Activated CD8-positive, alpha-beta T cell treated with anti-CD3 and anti-CD28 coated beads for 36 hours (primary cell): Measurements from ENCODE around the gene TMOD1. TPM values are rescaled to one million over a fixed set of nuclear protein-coding genes. Genes with fewer than 3 reads are reported as not detected.
A peak's percentile ranks its signal among the peaks of the same experiment; 100 is the strongest.
"Not testable (repeated sequence)": the region's sequence is repeated elsewhere in the genome, so short reads cannot be mapped to it uniquely, and the experiment has no call there.

ENCODE experiments used
- ATAC-seq: fragments of 200-7000 bp; cut with Tn5 transposase; one replicate; pipeline ENCODE4 v1.10.0; 2021; ENCODE audit warnings: mild to moderate bottlenecking, moderate library complexity
- CTCF ChIA-PET: fragments of 350-600 bp; sonication (Branson Sonifier 250); formaldehyde crosslinking; loops from one replicate; lab custom pipeline; 2021; ENCODE audit warnings: antibody characterized with exemption; lab: Charles Lee
- POLR2A ChIA-PET: fragments of 350-600 bp; sonication (Branson Sonifier 250); formaldehyde crosslinking; loops from one replicate; lab custom pipeline; 2021; ENCODE audit warnings: antibody characterized with exemption; lab: Charles Lee
- DNase-seq: peaks from one replicate; pipeline ENCODE4 v3.0.0-alpha.2; 2020
- H3K27ac Mint-ChIP-seq: one replicate; pipeline ENCODE4 v1.8.0; 2021; ENCODE audit warnings: mild to moderate bottlenecking, mixed read lengths
- H3K27me3 Mint-ChIP-seq: one replicate; pipeline ENCODE4 v1.8.0; 2021; ENCODE audit warnings: mixed read lengths
- H3K36me3 Mint-ChIP-seq: one replicate; pipeline ENCODE4 v1.8.0; 2021; ENCODE audit warnings: low read depth, mixed read lengths
- H3K4me1 Mint-ChIP-seq: one replicate; pipeline ENCODE4 v1.8.0; 2021; ENCODE audit warnings: low read depth, mixed read lengths
- H3K4me3 Mint-ChIP-seq: one replicate; pipeline ENCODE4 v1.8.0; 2021; ENCODE audit warnings: mild to moderate bottlenecking, moderate library complexity, mixed read lengths
- H3K9me3 Mint-ChIP-seq: one replicate; pipeline ENCODE4 v1.8.0; 2021; ENCODE audit warnings: mixed read lengths
- intact Hi-C: fragments of 100-400 bp; cut with micrococcal nuclease; formaldehyde crosslinking; loops from one replicate; pipeline ENCODE4 v1.10.0; 2022
- total RNA-seq, 2 experiments: library from RNA; stranded (reverse); gene quantifications; one replicate each; pipeline ENCODE4 v1.2.3, GENCODE V29; 2021
- TF ChIP-seq, protein P1 (sequence below): fragments of 200-600 bp; IDR thresholded peaks from one replicate; pipeline ENCODE4 v1.8.0; 2022; ENCODE audit warnings: antibody characterized with exemption, mild to moderate bottlenecking

TMOD1 gene
- total RNA-seq, 2 experiments from 2014 or later, result 0.47 to 0.60 TPM

- Mint-ChIP-seq H3K27me3 (peaks cover 2% of the 10 kb centered on the region), H3K4me3 (peak overlapping the region; percentile 82), H3K9me3 (no peaks in the 10 kb centered on the region), H3K4me1 (peaks cover 11% of the 10 kb centered on the region), H3K27ac (no peak overlapping the region), H3K36me3 (no peaks in the 10 kb centered on the region)
- POLR2A ChIA-PET, result interaction anchor here (0.6 kb wide), 1 partner anchor 332 kb away, joined by 4 read pairs; no protein-coding TSS in a partner anchor
- intact Hi-C loops, result no loop called here
- peak; percentile 30 for ATAC-seq
- CTCF ChIA-PET, result interaction anchor here (1.0 to 2.8 kb wide), 3 partner anchors 9 to 40 kb away, joined by 3 to 15 read pairs (median 9); no protein-coding TSS in a partner anchor
- DNase-seq, result no peak
- TF ChIP-seq, protein P1, sequence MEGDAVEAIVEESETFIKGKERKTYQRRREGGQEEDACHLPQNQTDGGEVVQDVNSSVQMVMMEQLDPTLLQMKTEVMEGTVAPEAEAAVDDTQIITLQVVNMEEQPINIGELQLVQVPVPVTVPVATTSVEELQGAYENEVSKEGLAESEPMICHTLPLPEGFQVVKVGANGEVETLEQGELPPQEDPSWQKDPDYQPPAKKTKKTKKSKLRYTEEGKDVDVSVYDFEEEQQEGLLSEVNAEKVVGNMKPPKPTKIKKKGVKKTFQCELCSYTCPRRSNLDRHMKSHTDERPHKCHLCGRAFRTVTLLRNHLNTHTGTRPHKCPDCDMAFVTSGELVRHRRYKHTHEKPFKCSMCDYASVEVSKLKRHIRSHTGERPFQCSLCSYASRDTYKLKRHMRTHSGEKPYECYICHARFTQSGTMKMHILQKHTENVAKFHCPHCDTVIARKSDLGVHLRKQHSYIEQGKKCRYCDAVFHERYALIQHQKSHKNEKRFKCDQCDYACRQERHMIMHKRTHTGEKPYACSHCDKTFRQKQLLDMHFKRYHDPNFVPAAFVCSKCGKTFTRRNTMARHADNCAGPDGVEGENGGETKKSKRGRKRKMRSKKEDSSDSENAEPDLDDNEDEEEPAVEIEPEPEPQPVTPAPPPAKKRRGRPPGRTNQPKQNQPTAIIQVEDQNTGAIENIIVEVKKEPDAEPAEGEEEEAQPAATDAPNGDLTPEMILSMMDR, result no peak
These were observed 74.3 kb downstream of the TMOD1 start for GRCh38 chr9:97575673-97576200.

- CTCF ChIA-PET, result interaction anchor here (1.3 kb wide), 1 partner anchor 38 kb away, joined by 4 read pairs; no protein-coding TSS in a partner anchor
- Mint-ChIP-seq H3K36me3 (no peaks in the 10 kb centered on the region), H3K27ac (no peak overlapping the region), H3K4me3 (no peak overlapping the region), H3K9me3 (no peaks in the 10 kb centered on the region), H3K4me1 (peaks cover 11% of the 10 kb centered on the region), H3K27me3 (peaks cover 2% of the 10 kb centered on the region)
- no peak for DNase-seq
- ATAC-seq, result no peak
- intact Hi-C loops, result no loop called here
- TF ChIP-seq, protein P1, result no peak
- POLR2A ChIA-PET, result no interaction called here
These were observed 75.6 kb downstream of the TMOD1 start for GRCh38 chr9:97577051-97577450.

DNA sequence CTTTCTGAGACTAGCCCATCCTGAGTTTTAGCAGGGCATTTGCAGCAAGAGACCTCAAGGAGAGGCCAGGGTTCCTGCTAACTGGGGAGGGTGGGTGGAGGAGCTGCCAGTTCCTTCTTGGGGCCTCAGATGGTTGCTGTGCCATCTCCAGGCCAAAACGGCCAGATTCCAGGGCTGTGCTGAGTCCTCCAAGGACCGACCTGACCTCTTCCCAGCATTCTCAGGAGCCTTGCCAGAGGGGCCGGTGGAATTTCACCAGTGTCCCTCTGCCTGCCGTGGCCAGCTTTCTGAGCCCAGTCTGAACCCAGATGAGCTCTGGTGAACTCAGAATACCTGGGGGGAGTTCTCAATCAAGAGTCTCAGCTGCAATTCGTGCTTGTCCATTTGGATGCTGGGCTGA is 77.4 kb downstream of the TMOD1 start:
- TF ChIP-seq, protein P1, result no peak
- no peak for DNase-seq
- ChIA-PET CTCF (interaction anchor here (0.6 to 1.3 kb wide), 3 partner anchors 20 to 109 kb away, joined by 3 to 7 read pairs (median 4); no protein-coding TSS in a partner anchor), POLR2A (no interaction called here)
- no peak for ATAC-seq
- Mint-ChIP-seq H3K36me3 (no peaks in the 10 kb centered on the region), H3K27me3 (peaks cover 2% of the 10 kb centered on the region), H3K27ac (no peak overlapping the region), H3K9me3 (no peaks in the 10 kb centered on the region), H3K4me3 (no peak overlapping the region), H3K4me1 (peaks cover 11% of the 10 kb centered on the region)
- intact Hi-C loops, result no loop called here

GRCh38 chr9:97579914-97580313 is 78.4 kb downstream of the TMOD1 start:
- intact Hi-C loops, result no loop called here
- ChIA-PET POLR2A (no interaction called here), CTCF (interaction anchor here (1.2 to 1.3 kb wide), 2 partner anchors 36 to 111 kb away, joined by 4 to 7 read pairs; no protein-coding TSS in a partner anchor)
- peaks cover 8% of the 10 kb centered on the region for H3K4me1 Mint-ChIP-seq
- H3K27me3 Mint-ChIP-seq, result peaks cover 2% of the 10 kb centered on the region
- no peak overlapping the region for H3K27ac Mint-ChIP-seq
- H3K9me3 Mint-ChIP-seq, result no peaks in the 10 kb centered on the region
- no peak overlapping the region for H3K4me3 Mint-ChIP-seq
- H3K36me3 Mint-ChIP-seq, result no peaks in the 10 kb centered on the region
- no peak for DNase-seq
- ATAC-seq, result no peak
- TF ChIP-seq, protein P1, result no peak

DNA sequence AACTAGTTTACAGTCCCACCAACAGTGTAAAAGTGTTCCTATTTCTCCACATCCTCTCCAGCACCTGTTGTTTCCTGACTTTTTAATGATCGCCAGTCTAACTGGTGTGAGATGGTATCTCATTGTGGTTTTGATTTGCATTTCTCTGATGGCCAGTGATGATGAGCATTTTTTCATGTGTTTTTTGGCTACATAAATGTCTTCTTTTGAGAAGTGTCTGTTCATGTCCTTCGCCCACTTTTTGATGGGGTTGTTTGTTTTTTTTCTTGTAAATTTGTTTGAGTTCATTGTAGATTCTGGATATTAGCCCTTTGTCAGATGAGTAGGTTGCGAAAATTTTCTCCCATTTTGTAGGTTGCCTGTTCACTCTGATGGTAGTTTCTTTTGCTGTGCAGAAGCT is 80.1 kb downstream of the TMOD1 start:
- H3K4me3 Mint-ChIP-seq, H3K9me3 Mint-ChIP-seq, POLR2A ChIA-PET, DNase-seq, H3K36me3 Mint-ChIP-seq, intact Hi-C loops, H3K4me1 Mint-ChIP-seq, H3K27ac Mint-ChIP-seq, CTCF ChIA-PET, H3K27me3 Mint-ChIP-seq, ATAC-seq: not testable (repeated sequence)

- not testable (repeated sequence) for H3K27me3 Mint-ChIP-seq
These were observed 83.3 kb downstream of the TMOD1 start for GRCh38 chr9:97584778-97585177.

DNA sequence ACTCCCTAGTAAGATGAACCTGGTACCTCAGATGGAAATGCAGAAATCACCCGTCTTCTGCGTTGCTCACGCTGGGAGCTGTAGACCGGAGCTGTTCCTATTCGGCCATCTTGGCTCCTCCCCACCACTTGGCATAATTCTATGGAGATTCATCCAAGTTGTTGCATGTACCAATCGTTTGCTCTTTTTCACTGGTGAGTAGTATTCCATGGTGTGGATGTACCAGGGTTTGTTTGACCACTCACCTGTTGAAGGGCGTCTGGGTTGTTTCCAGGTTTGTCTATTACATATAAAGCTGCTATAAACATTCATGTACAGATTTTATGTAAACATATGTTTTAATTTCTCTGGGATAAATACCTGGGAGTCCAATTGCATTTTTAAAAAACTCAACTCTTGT is 85.4 kb downstream of the TMOD1 start:
- intact Hi-C loops, result not testable (repeated sequence)
- POLR2A ChIA-PET, result interaction anchor here (1.0 kb wide), 1 partner anchor 9 kb away, joined by 3 read pairs; no protein-coding TSS in a partner anchor

More at GRCh38 chr9:97584778-97585177, 83.3 kb downstream of the TMOD1 start:
- CTCF ChIA-PET, H3K27ac Mint-ChIP-seq, H3K36me3 Mint-ChIP-seq, DNase-seq, H3K4me1 Mint-ChIP-seq, ATAC-seq, H3K4me3 Mint-ChIP-seq, POLR2A ChIA-PET, intact Hi-C loops, H3K9me3 Mint-ChIP-seq: not testable (repeated sequence)

More for the DNA sequence above, 85.4 kb downstream of the TMOD1 start:
- CTCF ChIA-PET, H3K9me3 Mint-ChIP-seq, H3K36me3 Mint-ChIP-seq, H3K27me3 Mint-ChIP-seq, H3K4me1 Mint-ChIP-seq, DNase-seq, H3K4me3 Mint-ChIP-seq, H3K27ac Mint-ChIP-seq, ATAC-seq: not testable (repeated sequence)
